Esophagus muscularis mucosa (tissue), 3 donors: ENCODE measurements around the gene EIF4G2.

Experiments used
- POLR2A ChIP-seq: fragments of 450-650 bp; IDR thresholded peaks from one replicate; pipeline ENCODE4 v1.6.1; 2017; ENCODE audit warnings: antibody characterized with exemption, moderate library complexity, mild to moderate bottlenecking, low read depth
- TF ChIP-seq, protein P1 (sequence below), 3 experiments: fragments of 200-600 bp in 2 of 3; fragments of 450-650 bp in 1 of 3; sonication (generic) in 2 of 3; IDR thresholded peaks; one replicate each; pipeline ENCODE4 v1.5.1; 2017 to 2019; ENCODE audit warnings: antibody characterized with exemption in 3 of 3, mild to moderate bottlenecking in 2 of 3, moderate library complexity in 1 of 3

DNA sequence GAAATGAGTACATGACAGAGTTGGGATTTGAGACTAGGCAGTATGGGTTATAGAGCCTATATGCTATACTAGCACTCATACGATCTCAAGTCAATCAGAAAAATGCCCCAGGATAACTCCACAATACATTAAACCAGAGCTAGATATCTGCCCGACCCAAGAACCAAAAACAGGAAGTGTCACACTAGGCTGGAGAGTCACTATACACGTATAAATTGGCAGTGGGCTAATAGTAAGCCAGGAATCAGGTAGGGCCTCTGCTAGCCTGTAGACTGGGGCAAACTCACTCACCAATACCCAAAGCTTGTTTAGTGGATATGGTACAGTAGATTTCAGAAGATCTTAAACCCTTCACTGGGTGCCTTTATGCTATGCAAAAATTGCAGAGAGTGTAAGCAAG lies 16.2 kb upstream of the EIF4G2 start:
- no peak for TF ChIP-seq POLR2A
- TF ChIP-seq, protein P1, sequence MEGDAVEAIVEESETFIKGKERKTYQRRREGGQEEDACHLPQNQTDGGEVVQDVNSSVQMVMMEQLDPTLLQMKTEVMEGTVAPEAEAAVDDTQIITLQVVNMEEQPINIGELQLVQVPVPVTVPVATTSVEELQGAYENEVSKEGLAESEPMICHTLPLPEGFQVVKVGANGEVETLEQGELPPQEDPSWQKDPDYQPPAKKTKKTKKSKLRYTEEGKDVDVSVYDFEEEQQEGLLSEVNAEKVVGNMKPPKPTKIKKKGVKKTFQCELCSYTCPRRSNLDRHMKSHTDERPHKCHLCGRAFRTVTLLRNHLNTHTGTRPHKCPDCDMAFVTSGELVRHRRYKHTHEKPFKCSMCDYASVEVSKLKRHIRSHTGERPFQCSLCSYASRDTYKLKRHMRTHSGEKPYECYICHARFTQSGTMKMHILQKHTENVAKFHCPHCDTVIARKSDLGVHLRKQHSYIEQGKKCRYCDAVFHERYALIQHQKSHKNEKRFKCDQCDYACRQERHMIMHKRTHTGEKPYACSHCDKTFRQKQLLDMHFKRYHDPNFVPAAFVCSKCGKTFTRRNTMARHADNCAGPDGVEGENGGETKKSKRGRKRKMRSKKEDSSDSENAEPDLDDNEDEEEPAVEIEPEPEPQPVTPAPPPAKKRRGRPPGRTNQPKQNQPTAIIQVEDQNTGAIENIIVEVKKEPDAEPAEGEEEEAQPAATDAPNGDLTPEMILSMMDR (IDR thresholded peaks at IDR 0.05) = no peak
